ENCODE data around the gene REV3L.
A peak's percentile ranks its signal among the peaks of the same experiment; 100 is the strongest.
"Not testable (repeated sequence)": the region's sequence is repeated elsewhere in the genome, so short reads cannot be mapped to it uniquely, and the experiment has no call there.

REV3L gene

DNA sequence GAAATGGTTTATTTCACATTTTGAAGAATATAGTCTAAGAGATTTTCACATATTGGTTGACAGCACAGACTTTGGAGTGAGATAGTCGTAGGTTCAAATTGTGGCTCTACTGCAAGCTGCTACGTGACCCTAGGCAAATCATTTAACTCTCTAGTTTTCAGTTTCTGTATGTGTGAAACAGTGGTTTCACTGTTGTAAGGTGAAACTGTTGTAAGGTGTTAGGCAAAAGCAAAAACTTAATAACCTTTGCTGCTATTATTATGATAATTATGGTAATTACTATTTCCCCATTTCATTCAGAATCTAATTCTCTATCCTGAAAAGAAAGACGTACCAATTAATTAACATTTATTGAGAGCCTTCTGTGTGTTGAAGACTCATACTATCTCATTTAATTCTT lies 144.2 kb downstream of the REV3L start:
- Histone ChIP-seq H3K4me3 (no peak overlapping the region), H3K36me3 (peaks cover 39% of the 10 kb centered on the region), H3K27me3 (no peaks in the 10 kb centered on the region), H3K27ac (no peak overlapping the region), H4K20me1 (no peaks in the 10 kb centered on the region), H3K4me2 (no peak overlapping the region), H3K9ac (no peak overlapping the region), H3K9me3 (no peaks in the 10 kb centered on the region), H3K4me1 (no peaks in the 10 kb centered on the region)
- TF ChIP-seq Cebpa-rat (IDR thresholded peaks at IDR 0.05), result no peak

GRCh38 chr6:111337829-111338236 lies 145.2 kb downstream of the REV3L start:
- Histone ChIP-seq H3K4me3 (no peak overlapping the region), H3K4me2 (no peak overlapping the region), H3K9me3 (no peaks in the 10 kb centered on the region), H3K36me3 (peaks cover 40% of the 10 kb centered on the region), H4K20me1 (no peaks in the 10 kb centered on the region), H3K9ac (no peak overlapping the region), H3K4me1 (no peaks in the 10 kb centered on the region), H3K27ac (no peak overlapping the region), H3K27me3 (no peaks in the 10 kb centered on the region)
- no peak for TF ChIP-seq Cebpa-rat (IDR thresholded peaks at IDR 0.05)

- H3K27me3 ChIP-seq, result no peaks in the 10 kb centered on the region
- H3K4me2 ChIP-seq, result no peak overlapping the region
- H3K9ac ChIP-seq, result no peak overlapping the region
- H3K36me3 ChIP-seq, result peaks cover 69% of the 10 kb centered on the region
- TF ChIP-seq Cebpa-rat (IDR thresholded peaks at IDR 0.05), result no peak
- no peaks in the 10 kb centered on the region for H4K20me1 ChIP-seq
- H3K9me3 ChIP-seq, result no peaks in the 10 kb centered on the region
- no peak overlapping the region for H3K4me3 ChIP-seq
- no peak overlapping the region for H3K27ac ChIP-seq
- no peaks in the 10 kb centered on the region for H3K4me1 ChIP-seq
Observed at GRCh38 chr6:111329882-111330633, 153.0 kb downstream of the REV3L start.

- no peak for TF ChIP-seq Cebpa-rat (IDR thresholded peaks at IDR 0.05)
- no peaks in the 10 kb centered on the region for H3K27me3 ChIP-seq
- no peaks in the 10 kb centered on the region for H3K9me3 ChIP-seq
- no peak overlapping the region for H3K27ac ChIP-seq
- no peak overlapping the region for H3K4me3 ChIP-seq
- no peak overlapping the region for H3K9ac ChIP-seq
- H3K4me2 ChIP-seq, result no peak overlapping the region
- H4K20me1 ChIP-seq, result no peaks in the 10 kb centered on the region
- H3K4me1 ChIP-seq, result no peaks in the 10 kb centered on the region
- peaks cover 75% of the 10 kb centered on the region for H3K36me3 ChIP-seq
Observed at GRCh38 chr6:111326563-111326962, 156.5 kb downstream of the REV3L start.

DNA sequence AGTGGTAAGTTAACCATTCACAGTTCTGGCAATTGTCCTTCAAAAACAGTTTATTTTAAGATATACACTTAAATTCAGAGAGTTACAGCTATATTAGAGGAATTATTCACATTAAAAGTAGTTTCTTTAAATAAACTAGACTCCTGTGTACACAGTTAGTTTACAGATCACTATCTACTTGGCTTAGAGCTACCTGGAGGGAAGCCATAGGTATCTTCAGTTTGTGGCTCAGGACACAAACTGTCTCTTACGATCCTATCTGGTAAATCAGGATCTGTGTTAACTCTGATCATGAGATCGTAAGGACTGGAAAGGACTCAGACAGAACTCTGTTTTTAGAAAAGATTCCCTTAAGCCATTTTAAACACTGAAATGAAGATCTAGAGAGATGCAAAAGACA lies 160.9 kb downstream of the REV3L start:
- no peak for TF ChIP-seq Cebpa-rat (IDR thresholded peaks at IDR 0.05)
- no peaks in the 10 kb centered on the region for H4K20me1 ChIP-seq
- H3K9ac ChIP-seq, result no peak overlapping the region
- no peak overlapping the region for H3K4me2 ChIP-seq
- no peaks in the 10 kb centered on the region for H3K27me3 ChIP-seq
- no peaks in the 10 kb centered on the region for H3K4me1 ChIP-seq
- H3K36me3 ChIP-seq, result peaks cover 78% of the 10 kb centered on the region
- no peak overlapping the region for H3K4me3 ChIP-seq
- no peaks in the 10 kb centered on the region for H3K9me3 ChIP-seq
- no peak overlapping the region for H3K27ac ChIP-seq

GRCh38 chr6:111307950-111308349 lies 175.1 kb downstream of the REV3L start:
- Histone ChIP-seq H3K9me3 (peaks cover 14% of the 10 kb centered on the region), H3K36me3 (peaks cover 70% of the 10 kb centered on the region)
- not testable (repeated sequence) for H3K27me3 ChIP-seq, H3K4me1 ChIP-seq, H3K9ac ChIP-seq, H3K27ac ChIP-seq, H3K4me3 ChIP-seq, H3K4me2 ChIP-seq, H4K20me1 ChIP-seq

GRCh38 chr6:111307275-111307858 lies 175.7 kb downstream of the REV3L start:
- peaks cover 10% of the 10 kb centered on the region for H3K4me1 ChIP-seq
- H3K4me2 ChIP-seq, result no peak overlapping the region
- peaks cover 64% of the 10 kb centered on the region for H3K36me3 ChIP-seq
- TF ChIP-seq Cebpa-rat (IDR thresholded peaks at IDR 0.05), result peak; percentile 35; the same call in 1 of the 2 replicates
- no peak overlapping the region for H3K27ac ChIP-seq
- H3K9ac ChIP-seq, result no peak overlapping the region
- no peaks in the 10 kb centered on the region for H4K20me1 ChIP-seq
- H3K4me3 ChIP-seq, result no peak overlapping the region
- H3K27me3 ChIP-seq, result no peaks in the 10 kb centered on the region
- peaks cover 14% of the 10 kb centered on the region for H3K9me3 ChIP-seq

- no peak for TF ChIP-seq Cebpa-rat (IDR thresholded peaks at IDR 0.05)
- H3K4me1 ChIP-seq, result peaks cover 20% of the 10 kb centered on the region
Observed at GRCh38 chr6:111306104-111306888, 176.7 kb downstream of the REV3L start.

GRCh38 chr6:111301946-111302345 lies 181.1 kb downstream of the REV3L start:
- Histone ChIP-seq H3K4me3 (peak overlapping the region; percentile 29; the same call in 1 of the 2 replicates), H3K27me3 (no peaks in the 10 kb centered on the region), H3K9me3 (peaks cover 16% of the 10 kb centered on the region), H3K36me3 (peaks cover 58% of the 10 kb centered on the region), H3K4me1 (peaks cover 25% of the 10 kb centered on the region), H3K4me2 (peak overlapping the region; percentile 71), H3K9ac (peak overlapping the region; percentile 54), H4K20me1 (no peaks in the 10 kb centered on the region), H3K27ac (peak overlapping the region; percentile 70)
- TF ChIP-seq Cebpa-rat (IDR thresholded peaks at IDR 0.05), result no peak

More at GRCh38 chr6:111306104-111306888, 176.7 kb downstream of the REV3L start:
- H3K4me2 ChIP-seq, result no peak overlapping the region
- H3K27me3 ChIP-seq, result no peaks in the 10 kb centered on the region
- H3K36me3 ChIP-seq, result peaks cover 63% of the 10 kb centered on the region
- H3K9ac ChIP-seq, result no peak overlapping the region
- no peak overlapping the region for H3K27ac ChIP-seq
- H3K4me3 ChIP-seq, result no peak overlapping the region
- H4K20me1 ChIP-seq, result no peaks in the 10 kb centered on the region
- peaks cover 17% of the 10 kb centered on the region for H3K9me3 ChIP-seq

DNA sequence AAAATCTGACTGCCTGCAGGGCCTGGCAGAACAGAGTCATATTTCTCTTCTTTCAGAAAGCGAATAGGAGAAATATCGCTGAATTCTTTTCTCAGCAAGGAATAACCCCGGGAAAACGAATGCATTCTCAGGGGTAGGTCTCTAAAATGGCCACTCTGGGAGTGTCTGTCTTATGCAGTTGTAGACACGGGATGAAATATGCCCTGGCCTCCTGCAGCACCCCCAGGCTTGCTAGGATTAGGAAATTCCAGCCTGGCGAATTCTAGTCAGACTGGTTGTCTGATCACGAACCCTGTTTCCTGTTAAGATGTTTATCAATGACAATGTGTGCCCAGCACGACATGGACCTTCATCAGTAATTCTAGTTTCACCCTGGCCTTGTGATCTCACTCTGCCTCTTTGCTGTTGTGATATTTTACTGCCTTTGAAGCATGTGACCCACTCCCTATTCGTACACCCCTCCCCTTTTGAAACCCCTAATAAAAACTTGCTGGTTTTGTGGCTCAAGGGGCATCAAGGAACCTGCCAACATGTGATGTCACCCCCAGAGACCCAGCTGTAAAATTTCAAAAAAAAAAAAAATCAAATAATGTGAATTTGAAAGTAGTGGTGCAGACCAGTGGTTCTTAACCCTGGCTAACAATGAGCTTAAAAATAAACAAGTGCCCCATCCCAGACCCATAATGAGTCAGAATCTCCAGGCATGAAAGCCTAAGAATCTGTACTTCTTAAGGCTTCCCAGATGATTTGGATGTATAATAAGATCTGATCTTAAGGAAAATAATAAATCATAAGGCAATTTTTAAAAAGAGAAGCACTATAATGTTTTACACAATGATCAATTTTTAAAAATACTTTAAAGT lies 181.8 kb downstream of the REV3L start:
- peaks cover 25% of the 10 kb centered on the region for H3K4me1 ChIP-seq
- not testable (repeated sequence) for H4K20me1 ChIP-seq, H3K9ac ChIP-seq, H3K27me3 ChIP-seq
- peak overlapping the region; percentile 29; the same call in 1 of the 2 replicates for H3K4me3 ChIP-seq
- H3K36me3 ChIP-seq, result peaks cover 58% of the 10 kb centered on the region
- H3K27ac ChIP-seq, result peak overlapping the region; percentile 70; the same call in 1 of the 2 replicates
- H3K9me3 ChIP-seq, result peaks cover 17% of the 10 kb centered on the region
- peak overlapping the region; percentile 71 for H3K4me2 ChIP-seq

Measured in BLaER1 (cell line).